Omental fat pad (tissue), 4 donors: ENCODE results near the gene BACH2. TPM values are rescaled to one million over a fixed set of nuclear protein-coding genes. Genes with fewer than 3 reads are reported as not detected.

ENCODE experiments used
- ATAC-seq: fragments of 150-250 bp; one replicate; pipeline ENCODE4 v1.9.1; 2016; ENCODE audit warnings: mild to moderate bottlenecking, moderate library complexity; ENCODE audit not compliant: low FRiP score
- DNase-seq: peaks from one replicate; pipeline ENCODE4 v3.0.0-alpha.2; 2019; ENCODE audit warnings: low spot score
- total RNA-seq, 4 donors: library from RNA; depleted of rRNA; stranded (reverse); fragments of >200 nt; gene quantifications; one replicate each; pipeline ENCODE4 v1.1.0, GENCODE V29; 2016
- TF ChIP-seq, protein P1 (sequence below), 3 donors: fragments of 450-650 bp; IDR thresholded peaks; one replicate each; pipeline ENCODE4 v1.5.1; 2016 to 2017; ENCODE audit warnings: antibody characterized with exemption in 3 of 3, mild to moderate bottlenecking in 3 of 3, moderate library complexity in 2 of 3

The BACH2 gene
- total RNA-seq, 4 donors from 2014 or later, result 4.0 to 9.4 (median 7.0) TPM

DNA sequence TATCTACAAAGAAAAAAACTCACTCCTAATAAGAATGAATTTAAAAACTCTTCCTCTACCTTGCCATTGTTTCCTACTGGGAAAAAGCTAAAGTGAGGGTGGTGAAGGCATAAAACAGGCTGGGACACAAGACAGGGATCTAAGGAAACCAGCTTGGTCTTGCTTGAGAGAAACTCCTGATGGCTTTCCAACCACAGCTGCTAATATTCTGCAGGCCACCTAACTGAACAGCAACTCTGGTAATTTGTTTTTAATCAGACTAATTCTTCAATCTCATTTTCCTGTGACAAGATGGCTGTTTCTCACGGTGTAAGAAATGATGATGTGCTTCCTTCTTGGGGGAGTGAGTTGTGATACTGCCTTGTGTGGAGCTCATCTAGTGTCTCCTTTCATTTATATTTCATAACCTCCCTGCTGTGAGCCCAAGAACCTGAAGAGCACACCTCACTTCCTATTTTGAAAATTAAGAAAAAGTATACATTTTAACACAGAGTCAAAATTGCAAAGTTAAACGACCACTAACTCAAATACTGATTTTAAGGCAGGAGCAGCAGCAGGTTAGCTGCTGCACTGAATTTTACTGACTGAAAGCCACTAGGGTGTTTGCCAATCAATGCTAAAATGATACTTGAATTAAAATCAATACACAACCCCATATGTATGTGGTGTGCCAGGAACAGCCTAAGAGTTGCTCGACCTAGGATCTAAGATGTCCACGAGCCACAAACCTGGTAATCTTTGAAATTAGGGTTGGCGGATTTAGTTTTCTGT is 58.0 kb downstream of the BACH2 start:
- ATAC-seq (no peak), DNase-seq (no peak)
- TF ChIP-seq, protein P1, sequence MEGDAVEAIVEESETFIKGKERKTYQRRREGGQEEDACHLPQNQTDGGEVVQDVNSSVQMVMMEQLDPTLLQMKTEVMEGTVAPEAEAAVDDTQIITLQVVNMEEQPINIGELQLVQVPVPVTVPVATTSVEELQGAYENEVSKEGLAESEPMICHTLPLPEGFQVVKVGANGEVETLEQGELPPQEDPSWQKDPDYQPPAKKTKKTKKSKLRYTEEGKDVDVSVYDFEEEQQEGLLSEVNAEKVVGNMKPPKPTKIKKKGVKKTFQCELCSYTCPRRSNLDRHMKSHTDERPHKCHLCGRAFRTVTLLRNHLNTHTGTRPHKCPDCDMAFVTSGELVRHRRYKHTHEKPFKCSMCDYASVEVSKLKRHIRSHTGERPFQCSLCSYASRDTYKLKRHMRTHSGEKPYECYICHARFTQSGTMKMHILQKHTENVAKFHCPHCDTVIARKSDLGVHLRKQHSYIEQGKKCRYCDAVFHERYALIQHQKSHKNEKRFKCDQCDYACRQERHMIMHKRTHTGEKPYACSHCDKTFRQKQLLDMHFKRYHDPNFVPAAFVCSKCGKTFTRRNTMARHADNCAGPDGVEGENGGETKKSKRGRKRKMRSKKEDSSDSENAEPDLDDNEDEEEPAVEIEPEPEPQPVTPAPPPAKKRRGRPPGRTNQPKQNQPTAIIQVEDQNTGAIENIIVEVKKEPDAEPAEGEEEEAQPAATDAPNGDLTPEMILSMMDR (IDR thresholded peaks at IDR 0.05), result no peak

DNA sequence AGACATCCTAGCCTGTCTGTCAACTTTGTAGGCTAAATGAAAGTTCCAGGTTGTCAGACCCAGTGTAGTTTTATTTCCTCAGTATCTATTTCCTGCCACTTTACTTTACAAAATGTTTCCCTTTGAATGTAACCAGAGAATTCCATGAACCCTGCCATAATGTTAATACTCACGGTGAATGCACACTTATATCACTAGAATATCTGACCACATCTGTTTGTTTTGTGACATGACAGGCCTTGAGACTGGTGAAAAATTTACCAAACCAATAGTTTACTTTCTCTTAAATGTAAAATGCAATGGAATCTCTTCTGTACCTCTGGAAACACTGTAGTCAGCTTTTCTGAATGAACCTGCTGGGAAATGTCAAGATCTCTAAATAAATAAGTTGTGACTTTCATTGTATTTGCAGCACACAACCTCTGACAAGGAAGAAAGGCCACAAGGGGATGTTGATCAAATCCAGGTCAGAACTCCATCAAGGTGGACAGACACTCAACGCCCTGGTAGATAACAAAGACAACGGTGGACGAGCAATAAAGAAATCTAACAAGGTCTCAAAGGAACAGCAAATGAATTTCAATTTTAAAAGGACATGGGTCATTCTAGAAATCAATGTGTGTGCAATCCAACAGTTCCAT is 59.2 kb downstream of the BACH2 start:
- TF ChIP-seq, protein P1 (IDR thresholded peaks at IDR 0.05), result no peak
- no peak for ATAC-seq

DNA sequence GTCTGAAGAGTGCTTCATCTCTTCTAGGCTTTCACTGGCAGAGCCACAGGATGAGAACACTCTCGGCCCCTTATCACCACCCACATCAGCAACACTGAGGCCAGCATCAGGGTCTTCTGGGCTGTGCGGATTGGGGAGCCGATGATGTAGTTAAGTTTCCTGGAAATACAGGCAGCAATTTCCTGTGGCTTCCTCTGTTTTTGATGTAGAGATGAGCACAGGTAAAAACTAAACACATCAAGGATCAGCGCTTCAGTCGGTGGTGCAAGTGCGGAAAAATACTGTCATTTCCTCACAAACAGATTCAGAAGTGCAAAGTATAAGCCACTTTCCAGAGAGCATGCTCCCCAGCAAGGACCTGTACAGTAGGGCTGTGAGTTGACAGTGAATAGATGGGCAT is 62.6 kb downstream of the BACH2 start:
- ATAC-seq (no peak), DNase-seq (no peak)
- TF ChIP-seq, protein P1 (IDR thresholded peaks at IDR 0.05), result no peak

More for the DNA sequence above, 59.2 kb downstream of the BACH2 start:
- DNase-seq, result no peak

DNA sequence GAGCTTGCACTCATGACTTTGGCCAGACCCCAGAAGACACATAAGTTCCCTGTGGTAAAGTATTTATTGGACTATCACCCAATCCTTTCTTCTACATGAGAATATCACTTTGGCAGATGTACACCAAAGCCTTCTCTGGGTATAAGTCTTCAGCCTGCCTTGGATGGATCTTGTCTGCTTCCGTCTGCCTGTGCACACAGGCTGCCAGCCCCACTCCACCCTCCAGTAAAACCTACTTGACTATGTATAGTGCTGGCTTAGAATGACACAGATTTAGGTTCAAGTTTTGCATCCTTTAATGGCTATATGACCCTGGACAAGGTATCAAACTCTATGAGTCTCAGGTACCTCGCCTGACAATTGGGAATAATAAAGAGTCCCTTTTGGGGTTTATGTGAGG is 63.4 kb downstream of the BACH2 start:
- TF ChIP-seq, protein P1 (IDR thresholded peaks at IDR 0.05), result no peak
- no peak for DNase-seq
- ATAC-seq, result no peak

DNA sequence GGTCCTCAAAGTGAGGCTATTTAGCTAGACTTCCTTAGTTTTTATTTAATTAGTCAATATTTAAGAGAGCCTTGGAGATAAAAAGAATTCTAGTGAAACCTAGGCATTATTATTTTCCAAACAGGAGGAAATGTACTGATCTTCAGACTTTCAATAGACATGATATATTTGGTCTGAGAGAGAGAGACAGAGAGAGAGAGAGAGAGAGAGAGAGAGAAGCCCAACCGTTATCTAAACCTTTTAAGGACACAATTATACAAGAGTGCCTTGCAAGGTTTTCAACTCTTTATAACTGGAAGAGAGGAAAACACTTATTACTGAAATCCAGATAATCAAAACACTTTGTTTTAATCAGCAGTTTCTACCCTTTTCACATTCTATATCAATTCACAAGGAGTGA is 64.8 kb downstream of the BACH2 start:
- no peak for ATAC-seq
- DNase-seq, result no peak
- TF ChIP-seq, protein P1 (IDR thresholded peaks at IDR 0.05), result no peak

DNA sequence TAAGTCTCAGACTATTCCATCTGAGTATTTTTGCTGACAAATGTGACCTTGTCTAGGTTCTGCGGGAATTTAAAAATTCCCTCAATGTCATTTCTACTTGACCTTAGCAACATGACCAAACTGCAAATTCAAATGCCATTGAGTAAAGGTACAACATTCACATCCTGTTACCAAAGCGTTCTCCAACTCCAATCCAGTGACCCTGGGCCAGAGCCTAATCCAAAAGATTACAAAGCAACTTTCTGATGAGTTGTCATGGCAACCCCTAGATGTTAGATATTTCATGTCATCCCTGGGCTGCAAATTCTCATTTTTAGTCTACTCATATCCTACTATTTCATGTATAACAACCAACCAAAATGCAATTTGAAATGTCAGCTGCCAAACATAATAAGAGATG is 65.3 kb downstream of the BACH2 start:
- no peak for ATAC-seq
- DNase-seq, result no peak
- TF ChIP-seq, protein P1 (IDR thresholded peaks at IDR 0.05), result no peak
